Measurements from ENCODE around the gene FBRSL1.

The FBRSL1 gene

GRCh38 chr12:132481345-132481744 lies 8.6 kb upstream of the FBRSL1 start:
- Histone ChIP-seq H3K27ac (ENCODE audit: low read length) (no peak overlapping the region), H3K36me3 (ENCODE audit: insufficient read depth, low read depth, low read length) (no peaks in the 10 kb centered on the region), H3K4me1 (ENCODE audit: insufficient read depth, low read length) (no peaks in the 10 kb centered on the region), H3K9me3 (ENCODE audit: insufficient read depth, low read depth, low read length) (no peaks in the 10 kb centered on the region), H3K4me3 (ENCODE audit: low read length) (no peak overlapping the region), H3K9ac (ENCODE audit: low read depth, low read length) (no peak overlapping the region), H3K27me3 (ENCODE audit: insufficient read depth, low read length) (peaks cover 98% of the 10 kb centered on the region)

- Histone ChIP-seq H3K9ac (ENCODE audit: low read depth, low read length) (no peak overlapping the region), H3K9me3 (ENCODE audit: insufficient read depth, low read depth, low read length) (no peaks in the 10 kb centered on the region), H3K36me3 (ENCODE audit: insufficient read depth, low read depth, low read length) (no peaks in the 10 kb centered on the region), H3K27ac (ENCODE audit: low read length) (no peak overlapping the region), H3K27me3 (ENCODE audit: insufficient read depth, low read length) (peaks cover 98% of the 10 kb centered on the region), H3K4me1 (ENCODE audit: insufficient read depth, low read length) (no peaks in the 10 kb centered on the region), H3K4me3 (ENCODE audit: low read length) (no peak overlapping the region)
Measured at GRCh38 chr12:132481771-132482745, 7.9 kb upstream of the FBRSL1 start.

- Histone ChIP-seq H3K4me1 (ENCODE audit: insufficient read depth, low read length) (no peaks in the 10 kb centered on the region), H3K9ac (ENCODE audit: low read depth, low read length) (no peak overlapping the region), H3K4me3 (ENCODE audit: low read length) (no peak overlapping the region), H3K36me3 (ENCODE audit: insufficient read depth, low read depth, low read length) (no peaks in the 10 kb centered on the region), H3K27ac (ENCODE audit: low read length) (no peak overlapping the region), H3K27me3 (ENCODE audit: insufficient read depth, low read length) (peaks cover 98% of the 10 kb centered on the region), H3K9me3 (ENCODE audit: insufficient read depth, low read depth, low read length) (no peaks in the 10 kb centered on the region)
Measured at GRCh38 chr12:132482771-132483170, 7.2 kb upstream of the FBRSL1 start.

GRCh38 chr12:132483208-132483607 lies 6.7 kb upstream of the FBRSL1 start:
- Histone ChIP-seq H3K27me3 (ENCODE audit: insufficient read depth, low read length) (peaks cover 99% of the 10 kb centered on the region), H3K4me3 (ENCODE audit: low read length) (no peak overlapping the region), H3K27ac (ENCODE audit: low read length) (no peak overlapping the region), H3K36me3 (ENCODE audit: insufficient read depth, low read depth, low read length) (no peaks in the 10 kb centered on the region), H3K9me3 (ENCODE audit: insufficient read depth, low read depth, low read length) (no peaks in the 10 kb centered on the region), H3K9ac (ENCODE audit: low read depth, low read length) (no peak overlapping the region), H3K4me1 (ENCODE audit: insufficient read depth, low read length) (no peaks in the 10 kb centered on the region)

- no peaks in the 10 kb centered on the region for H3K4me1 ChIP-seq (ENCODE audit: insufficient read depth, low read length)
- no peaks in the 10 kb centered on the region for H3K9me3 ChIP-seq (ENCODE audit: insufficient read depth, low read depth, low read length)
- no peak overlapping the region for H3K9ac ChIP-seq (ENCODE audit: low read depth, low read length)
- no peaks in the 10 kb centered on the region for H3K36me3 ChIP-seq (ENCODE audit: insufficient read depth, low read depth, low read length)
- no peak overlapping the region for H3K4me3 ChIP-seq (ENCODE audit: low read length)
- no peak overlapping the region for H3K27ac ChIP-seq (ENCODE audit: low read length)
- H3K27me3 ChIP-seq (ENCODE audit: insufficient read depth, low read length) = peaks cover 99% of the 10 kb centered on the region
Measured at GRCh38 chr12:132483612-132484011, 6.3 kb upstream of the FBRSL1 start.

GRCh38 chr12:132484183-132484890 lies 5.6 kb upstream of the FBRSL1 start:
- Histone ChIP-seq H3K27me3 (ENCODE audit: insufficient read depth, low read length) (peaks cover 99% of the 10 kb centered on the region), H3K4me3 (ENCODE audit: low read length) (no peak overlapping the region), H3K36me3 (ENCODE audit: insufficient read depth, low read depth, low read length) (no peaks in the 10 kb centered on the region), H3K9me3 (ENCODE audit: insufficient read depth, low read depth, low read length) (no peaks in the 10 kb centered on the region), H3K9ac (ENCODE audit: low read depth, low read length) (no peak overlapping the region), H3K27ac (ENCODE audit: low read length) (no peak overlapping the region), H3K4me1 (ENCODE audit: insufficient read depth, low read length) (no peaks in the 10 kb centered on the region)

GRCh38 chr12:132484891-132485441 lies 5.0 kb upstream of the FBRSL1 start:
- H3K27ac ChIP-seq (ENCODE audit: low read length) = no peak overlapping the region
- no peak overlapping the region for H3K4me3 ChIP-seq (ENCODE audit: low read length)
- peaks cover 96% of the 10 kb centered on the region for H3K27me3 ChIP-seq (ENCODE audit: insufficient read depth, low read length)
- no peaks in the 10 kb centered on the region for H3K9me3 ChIP-seq (ENCODE audit: insufficient read depth, low read depth, low read length)
- no peaks in the 10 kb centered on the region for H3K36me3 ChIP-seq (ENCODE audit: insufficient read depth, low read depth, low read length)
- no peak overlapping the region for H3K9ac ChIP-seq (ENCODE audit: low read depth, low read length)
- H3K4me1 ChIP-seq (ENCODE audit: insufficient read depth, low read length) = no peaks in the 10 kb centered on the region

- H3K9ac ChIP-seq (ENCODE audit: low read depth, low read length) = no peak overlapping the region
- H3K27me3 ChIP-seq (ENCODE audit: insufficient read depth, low read length) = peaks cover 89% of the 10 kb centered on the region
- H3K9me3 ChIP-seq (ENCODE audit: insufficient read depth, low read depth, low read length) = no peaks in the 10 kb centered on the region
- no peaks in the 10 kb centered on the region for H3K4me1 ChIP-seq (ENCODE audit: insufficient read depth, low read length)
- H3K36me3 ChIP-seq (ENCODE audit: insufficient read depth, low read depth, low read length) = no peaks in the 10 kb centered on the region
- H3K27ac ChIP-seq (ENCODE audit: low read length) = no peak overlapping the region
- no peak overlapping the region for H3K4me3 ChIP-seq (ENCODE audit: low read length)
Measured at GRCh38 chr12:132485619-132486018, 4.3 kb upstream of the FBRSL1 start.

GRCh38 chr12:132486168-132486567 lies 3.8 kb upstream of the FBRSL1 start:
- Histone ChIP-seq H3K27me3 (ENCODE audit: insufficient read depth, low read length) (peaks cover 88% of the 10 kb centered on the region), H3K4me1 (ENCODE audit: insufficient read depth, low read length) (peaks cover 2% of the 10 kb centered on the region), H3K4me3 (ENCODE audit: low read length) (no peak overlapping the region), H3K9me3 (ENCODE audit: insufficient read depth, low read depth, low read length) (no peaks in the 10 kb centered on the region), H3K9ac (ENCODE audit: low read depth, low read length) (no peak overlapping the region), H3K36me3 (ENCODE audit: insufficient read depth, low read depth, low read length) (no peaks in the 10 kb centered on the region), H3K27ac (ENCODE audit: low read length) (no peak overlapping the region)

GRCh38 chr12:132486576-132486975 lies 3.4 kb upstream of the FBRSL1 start:
- H3K9me3 ChIP-seq (ENCODE audit: insufficient read depth, low read depth, low read length) = no peaks in the 10 kb centered on the region
- no peak overlapping the region for H3K4me3 ChIP-seq (ENCODE audit: low read length)
- peaks cover 88% of the 10 kb centered on the region for H3K27me3 ChIP-seq (ENCODE audit: insufficient read depth, low read length)
- no peaks in the 10 kb centered on the region for H3K36me3 ChIP-seq (ENCODE audit: insufficient read depth, low read depth, low read length)
- peaks cover 7% of the 10 kb centered on the region for H3K4me1 ChIP-seq (ENCODE audit: insufficient read depth, low read length)
- no peak overlapping the region for H3K27ac ChIP-seq (ENCODE audit: low read length)
- H3K9ac ChIP-seq (ENCODE audit: low read depth, low read length) = no peak overlapping the region

GRCh38 chr12:132487311-132487741 lies 2.6 kb upstream of the FBRSL1 start:
- Histone ChIP-seq H3K36me3 (ENCODE audit: insufficient read depth, low read depth, low read length) (no peaks in the 10 kb centered on the region), H3K4me1 (ENCODE audit: insufficient read depth, low read length) (peaks cover 7% of the 10 kb centered on the region), H3K9ac (ENCODE audit: low read depth, low read length) (no peak overlapping the region), H3K27ac (ENCODE audit: low read length) (no peak overlapping the region), H3K4me3 (ENCODE audit: low read length) (no peak overlapping the region), H3K9me3 (ENCODE audit: insufficient read depth, low read depth, low read length) (no peaks in the 10 kb centered on the region), H3K27me3 (ENCODE audit: insufficient read depth, low read length) (peaks cover 87% of the 10 kb centered on the region)

Measured in iPS-20b (cell line).